ENCODE data around the gene FAM83C. TPM values are rescaled to one million over a fixed set of nuclear protein-coding genes. Genes with fewer than 3 reads are reported as not detected.
A peak's percentile ranks its signal among the peaks of the same experiment; 100 is the strongest.

Gene FAM83C
- total and polyA plus RNA-seq, 8 donors: 6.5 TPM; not detected in 7

DNA sequence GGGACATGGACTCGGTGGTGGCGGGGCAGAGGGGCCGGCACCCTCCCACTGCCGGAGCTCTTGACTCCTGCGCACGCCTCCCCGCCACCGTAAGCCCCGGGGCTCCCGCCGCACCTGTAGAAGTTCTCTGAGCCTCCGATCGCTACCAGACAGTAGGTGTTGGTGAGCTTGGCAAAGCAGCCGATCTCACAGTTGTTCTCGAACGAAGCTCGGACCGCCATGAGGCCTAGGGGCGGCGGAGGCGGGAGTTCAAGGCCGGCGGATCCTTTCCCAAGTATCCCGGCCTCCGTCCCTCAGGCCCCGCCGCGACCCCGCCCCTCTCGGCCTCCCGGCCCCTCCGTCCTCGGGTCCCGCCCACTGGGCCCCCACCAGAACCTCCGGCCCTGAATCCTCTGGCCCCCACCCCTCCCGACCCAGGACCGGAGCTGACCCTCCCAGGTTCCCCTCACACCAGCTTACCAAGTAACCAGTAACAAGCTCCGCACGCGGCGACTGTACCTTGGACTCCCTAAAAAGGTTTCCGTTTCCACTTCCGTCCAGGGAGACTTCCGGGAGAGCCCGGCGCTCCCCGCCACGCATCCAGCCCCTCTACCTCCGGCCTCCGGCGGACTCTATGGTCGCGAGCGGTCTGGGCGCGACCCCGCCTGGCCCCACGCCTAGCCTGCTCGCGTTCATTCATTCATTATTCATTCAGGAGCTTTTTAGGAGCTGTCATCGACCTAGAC, 7.8 kb downstream of the FAM83C start, which contains the start of gene EIF6:
Gene EIF6, minus strand, starts transcription at position 506 of the 725 bp plus-strand sequence. Its CDS starts 285 bp downstream, at position 221.
- peak; percentile 82 to 96 for DNase-seq
- Histone ChIP-seq H3K4me3 (peak within 1 kb of the TSS; percentile 62 to 96 (median 90)), H3K27ac (peak within 1 kb of the TSS; percentile 80 to 91 (median 88)), H3K4me1 (peaks cover 11 to 46% (median 43%) of the 10 kb centered on the region in 4 donors), H3K27me3 (no peaks in the 10 kb centered on the region), H3K9me3 (no peaks in the 10 kb centered on the region), H3K36me3 (peaks cover 17 to 36% (median 29%) of the 10 kb centered on the region in 4 donors)
- TF ChIP-seq POLR2A (IDR thresholded peaks at IDR 0.05) (no peak), POLR2AphosphoS5 (IDR thresholded peaks at IDR 0.05) (peak in 2 of 3 donors; percentile 68 to 75), EP300 (IDR thresholded peaks at IDR 0.05) (no peak)
- TF ChIP-seq, protein P1, sequence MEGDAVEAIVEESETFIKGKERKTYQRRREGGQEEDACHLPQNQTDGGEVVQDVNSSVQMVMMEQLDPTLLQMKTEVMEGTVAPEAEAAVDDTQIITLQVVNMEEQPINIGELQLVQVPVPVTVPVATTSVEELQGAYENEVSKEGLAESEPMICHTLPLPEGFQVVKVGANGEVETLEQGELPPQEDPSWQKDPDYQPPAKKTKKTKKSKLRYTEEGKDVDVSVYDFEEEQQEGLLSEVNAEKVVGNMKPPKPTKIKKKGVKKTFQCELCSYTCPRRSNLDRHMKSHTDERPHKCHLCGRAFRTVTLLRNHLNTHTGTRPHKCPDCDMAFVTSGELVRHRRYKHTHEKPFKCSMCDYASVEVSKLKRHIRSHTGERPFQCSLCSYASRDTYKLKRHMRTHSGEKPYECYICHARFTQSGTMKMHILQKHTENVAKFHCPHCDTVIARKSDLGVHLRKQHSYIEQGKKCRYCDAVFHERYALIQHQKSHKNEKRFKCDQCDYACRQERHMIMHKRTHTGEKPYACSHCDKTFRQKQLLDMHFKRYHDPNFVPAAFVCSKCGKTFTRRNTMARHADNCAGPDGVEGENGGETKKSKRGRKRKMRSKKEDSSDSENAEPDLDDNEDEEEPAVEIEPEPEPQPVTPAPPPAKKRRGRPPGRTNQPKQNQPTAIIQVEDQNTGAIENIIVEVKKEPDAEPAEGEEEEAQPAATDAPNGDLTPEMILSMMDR (IDR thresholded peaks at IDR 0.05): no peak
- 0 to 2% (median 1%) methylated on average over 31 to 61 of the region's 61 CpGs for WGBS, 5 donors
- intact Hi-C loops (cut with DNase I; ENCODE audit: low total_unique reads): no loop called here

DNA sequence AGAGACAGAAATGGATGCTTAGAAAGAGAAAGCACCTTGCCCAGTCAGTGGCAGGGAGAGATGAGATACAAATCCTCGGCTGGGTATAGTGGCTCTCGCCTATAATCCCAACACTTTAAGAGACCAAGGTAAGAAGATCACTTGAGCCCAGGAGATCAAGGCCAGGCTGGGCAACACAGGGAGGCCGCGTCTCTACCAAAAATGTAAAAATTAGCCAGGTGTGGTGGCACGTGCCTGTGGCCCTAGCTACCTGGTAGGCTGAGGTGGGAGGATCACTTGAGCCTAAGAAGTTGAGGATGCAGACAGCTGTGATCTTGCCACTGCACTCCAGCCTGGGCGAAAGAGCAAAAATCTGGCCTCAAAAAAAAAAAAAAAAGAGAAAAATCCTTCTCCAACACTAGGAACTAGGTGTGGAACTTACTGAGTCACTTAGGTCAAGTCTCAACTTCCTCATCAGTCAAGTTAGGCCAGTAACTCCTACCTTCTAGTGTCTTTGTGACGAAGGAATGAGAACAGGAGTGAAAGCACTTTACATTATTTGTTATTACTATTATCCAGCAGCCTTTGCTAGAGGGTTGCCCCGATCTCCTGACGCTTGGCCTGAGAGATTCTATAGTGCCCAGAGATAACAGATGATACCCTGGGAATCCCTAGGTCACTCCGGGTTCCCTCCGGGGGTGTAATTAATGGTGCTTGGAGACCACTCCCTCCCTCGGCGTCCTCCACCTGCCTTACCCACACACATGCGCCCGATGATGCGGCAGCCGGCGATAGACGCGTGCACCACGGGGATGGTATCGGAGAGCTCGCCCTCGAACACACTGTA, 8.6 kb downstream of the FAM83C start:
- intact Hi-C loops (cut with DNase I; ENCODE audit: low total_unique reads): no loop called here
- TF ChIP-seq, protein P1 (IDR thresholded peaks at IDR 0.05): no peak
- TF ChIP-seq POLR2AphosphoS5 (IDR thresholded peaks at IDR 0.05): no peak
- TF ChIP-seq EP300 (IDR thresholded peaks at IDR 0.05): no peak
- no peak for TF ChIP-seq POLR2A (IDR thresholded peaks at IDR 0.05)
- H3K36me3 ChIP-seq: peaks cover 21 to 44% (median 37%) of the 10 kb centered on the region in 4 donors
- H3K4me1 ChIP-seq: peaks cover 14 to 54% (median 48%) of the 10 kb centered on the region in 4 donors
- no peak for DNase-seq
- H3K4me3 ChIP-seq: peak overlapping the region; percentile 62 to 96 (median 90)
- 15 to 32% (median 17%) methylated on average over 13 to 24 of the region's 24 CpGs for WGBS, 5 donors
- H3K9me3 ChIP-seq: no peaks in the 10 kb centered on the region
- no peaks in the 10 kb centered on the region for H3K27me3 ChIP-seq
- peak overlapping the region; percentile 80 to 91 (median 88) for H3K27ac ChIP-seq

DNA sequence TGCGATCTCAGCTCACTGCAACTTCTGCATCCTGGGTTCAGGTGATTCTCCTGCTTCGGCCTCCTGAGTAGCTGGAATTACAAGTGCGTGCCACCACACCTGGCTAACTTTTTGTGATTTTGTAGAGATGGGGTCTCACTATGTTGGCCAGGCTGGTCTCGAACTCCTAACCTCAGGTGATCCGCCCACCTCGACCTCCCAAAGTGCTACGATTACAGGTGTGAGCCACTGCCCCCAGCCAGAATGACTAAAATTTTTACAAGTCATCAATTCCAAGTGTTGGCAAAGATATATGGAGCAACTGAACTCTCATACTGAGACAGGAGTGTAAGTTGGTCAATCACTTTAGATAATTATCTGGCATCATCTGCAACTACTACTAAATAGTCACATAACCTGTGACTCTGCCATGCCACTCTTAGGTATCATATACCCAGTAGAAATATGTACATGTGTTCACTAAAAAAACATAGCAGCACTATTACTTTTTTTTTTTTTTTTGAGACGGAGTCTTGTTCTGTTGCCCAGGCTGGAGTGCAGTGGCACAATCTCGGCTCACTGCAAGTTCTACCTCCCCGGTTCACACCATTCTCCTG, 10.6 kb downstream of the FAM83C start:
- intact Hi-C loops (cut with DNase I; ENCODE audit: low total_unique reads): no loop called here
- Histone ChIP-seq H3K27ac (no peak overlapping the region), H3K4me1 (peaks cover 26 to 69% (median 61%) of the 10 kb centered on the region in 4 donors), H3K36me3 (peaks cover 21 to 49% (median 39%) of the 10 kb centered on the region in 4 donors), H3K4me3 (no peak overlapping the region), H3K9me3 (no peaks in the 10 kb centered on the region), H3K27me3 (no peaks in the 10 kb centered on the region)
- no peak for DNase-seq
- TF ChIP-seq POLR2AphosphoS5 (IDR thresholded peaks at IDR 0.05) (no peak), POLR2A (IDR thresholded peaks at IDR 0.05) (no peak), EP300 (IDR thresholded peaks at IDR 0.05) (no peak)
- TF ChIP-seq, protein P1 (IDR thresholded peaks at IDR 0.05): no peak
- WGBS, 5 donors: 96 to 98% (median 97%) methylated on average over 10 of the region's 10 CpGs

DNA sequence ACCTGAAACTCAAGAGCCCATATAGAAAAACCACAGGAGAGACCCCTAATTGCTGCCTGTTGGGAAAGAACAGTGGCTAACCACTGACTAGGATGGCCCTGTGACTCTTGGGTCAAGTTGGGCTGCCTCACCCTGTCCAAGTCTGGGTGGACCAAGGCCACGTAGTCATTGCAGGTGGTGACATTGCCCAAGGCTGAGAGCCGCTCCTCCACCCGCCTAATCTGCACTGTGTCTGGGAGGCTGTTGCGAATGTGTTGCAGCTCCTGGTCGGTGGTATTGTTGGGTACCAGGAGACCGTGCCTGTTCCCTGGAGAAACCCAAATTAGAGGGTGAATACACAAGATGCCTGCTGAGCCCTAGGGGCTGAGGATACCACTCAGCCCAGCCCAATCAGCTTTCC, 11.7 kb downstream of the FAM83C start:
- Histone ChIP-seq H3K4me1 (peaks cover 29 to 79% (median 70%) of the 10 kb centered on the region in 4 donors), H3K27me3 (no peaks in the 10 kb centered on the region), H3K9me3 (no peaks in the 10 kb centered on the region), H3K27ac (peak overlapping the region in 4 of 5 donors; percentile 96 to 99 (median 99)), H3K4me3 (no peak overlapping the region), H3K36me3 (peaks cover 21 to 59% (median 47%) of the 10 kb centered on the region in 4 donors)
- WGBS, 5 donors: 89 to 98% (median 95%) methylated on average over 5 to 6 of the region's 6 CpGs
- TF ChIP-seq, protein P1 (IDR thresholded peaks at IDR 0.05): no peak
- TF ChIP-seq POLR2AphosphoS5 (IDR thresholded peaks at IDR 0.05): no peak
- no peak for TF ChIP-seq POLR2A (IDR thresholded peaks at IDR 0.05)
- no peak for TF ChIP-seq EP300 (IDR thresholded peaks at IDR 0.05)
- no peak for DNase-seq
- intact Hi-C loops (cut with DNase I; ENCODE audit: low total_unique reads): no loop called here
